IPS-18c (cell line): Measurements from ENCODE around the gene CCDC149.

ENCODE experiments used
- H3K4me3 ChIP-seq: 2 replicates; pipeline ENCODE4 v1.7.0; 2013; ENCODE audit warnings: low read depth, mild to moderate bottlenecking, low read length, moderate library complexity; ENCODE audit not compliant: insufficient read depth
- H3K9me3 ChIP-seq: one replicate; pipeline ENCODE4 v1.6.1; 2013; ENCODE audit warnings: mild to moderate bottlenecking, low read length, moderate library complexity; ENCODE audit not compliant: control insufficient read depth, insufficient read depth

Gene CCDC149

GRCh38 chr4:24890561-24891126, 22.2 kb downstream of the CCDC149 start:
- H3K4me3 ChIP-seq = no peak overlapping the region
- no peaks in the 10 kb centered on the region for H3K9me3 ChIP-seq

GRCh38 chr4:24889991-24890390, 22.9 kb downstream of the CCDC149 start:
- Histone ChIP-seq H3K9me3 (no peaks in the 10 kb centered on the region), H3K4me3 (no peak overlapping the region)

GRCh38 chr4:24888475-24889344, 24.1 kb downstream of the CCDC149 start:
- no peak overlapping the region for H3K4me3 ChIP-seq
- no peaks in the 10 kb centered on the region for H3K9me3 ChIP-seq

GRCh38 chr4:24887881-24888430, 24.9 kb downstream of the CCDC149 start:
- Histone ChIP-seq H3K4me3 (no peak overlapping the region), H3K9me3 (no peaks in the 10 kb centered on the region)

GRCh38 chr4:24886596-24886995, 26.2 kb downstream of the CCDC149 start:
- no peaks in the 10 kb centered on the region for H3K9me3 ChIP-seq

GRCh38 chr4:24885342-24885741, 27.5 kb downstream of the CCDC149 start:
- Histone ChIP-seq H3K4me3 (no peak overlapping the region), H3K9me3 (no peaks in the 10 kb centered on the region)

More at GRCh38 chr4:24886596-24886995, 26.2 kb downstream of the CCDC149 start:
- H3K4me3 ChIP-seq = no peak overlapping the region

- no peak overlapping the region for H3K4me3 ChIP-seq
- H3K9me3 ChIP-seq = no peaks in the 10 kb centered on the region
Measured at GRCh38 chr4:24884902-24885301, 27.9 kb downstream of the CCDC149 start.

GRCh38 chr4:24881508-24882196, 31.2 kb downstream of the CCDC149 start:
- H3K4me3 ChIP-seq = no peak overlapping the region
- no peaks in the 10 kb centered on the region for H3K9me3 ChIP-seq

- Histone ChIP-seq H3K4me3 (no peak overlapping the region), H3K9me3 (no peaks in the 10 kb centered on the region)
Measured at GRCh38 chr4:24880186-24880585, 32.7 kb downstream of the CCDC149 start.

- Histone ChIP-seq H3K4me3 (no peak overlapping the region), H3K9me3 (no peaks in the 10 kb centered on the region)
Measured at GRCh38 chr4:24878636-24879016, 34.2 kb downstream of the CCDC149 start.

GRCh38 chr4:24877868-24878635, 34.8 kb downstream of the CCDC149 start:
- no peak overlapping the region for H3K4me3 ChIP-seq

GRCh38 chr4:24876431-24876830, 36.4 kb downstream of the CCDC149 start:
- H3K9me3 ChIP-seq = no peaks in the 10 kb centered on the region
- no peak overlapping the region for H3K4me3 ChIP-seq

More at GRCh38 chr4:24877868-24878635, 34.8 kb downstream of the CCDC149 start:
- no peaks in the 10 kb centered on the region for H3K9me3 ChIP-seq

GRCh38 chr4:24872720-24873119, 40.1 kb downstream of the CCDC149 start:
- H3K4me3 ChIP-seq = no peak overlapping the region
- H3K9me3 ChIP-seq = no peaks in the 10 kb centered on the region

GRCh38 chr4:24871210-24871609, 41.6 kb downstream of the CCDC149 start:
- Histone ChIP-seq H3K4me3 (no peak overlapping the region), H3K9me3 (no peaks in the 10 kb centered on the region)

- Histone ChIP-seq H3K4me3 (no peak overlapping the region), H3K9me3 (peaks cover 11% of the 10 kb centered on the region)
Measured at GRCh38 chr4:24867766-24868296, 45.0 kb downstream of the CCDC149 start.

- Histone ChIP-seq H3K9me3 (peaks cover 12% of the 10 kb centered on the region), H3K4me3 (no peak overlapping the region)
Measured at GRCh38 chr4:24867251-24867650, 45.6 kb downstream of the CCDC149 start.

- Histone ChIP-seq H3K4me3 (no peak overlapping the region), H3K9me3 (peaks cover 14% of the 10 kb centered on the region)
Measured at GRCh38 chr4:24865401-24865800, 47.4 kb downstream of the CCDC149 start.
